Left ventricle myocardium superior (tissue), 1 donor: ENCODE results near the gene GAL3ST1. TPM values are rescaled to one million over a fixed set of nuclear protein-coding genes. Genes with fewer than 3 reads are reported as not detected.

Source experiments
- ATAC-seq: fragments of 200-7000 bp; cut with Tn5 transposase; one replicate; pipeline ENCODE4 v1.9.1; 2020; ENCODE audit warnings: mild to moderate bottlenecking, moderate library complexity
- DNase-seq: peaks from one replicate; pipeline ENCODE4 v3.0.0-alpha.2; 2020
- intact Hi-C: fragments of 100-400 bp; cut with micrococcal nuclease; formaldehyde crosslinking; loops from one replicate; pipeline ENCODE4 v1.11.0; 2022
- total RNA-seq: library from RNA; stranded (reverse); fragmentation: NEBNext Ultra II Directional; extraction: Animal tissue kit (Norgen Biotek cat#: 25700); gene quantifications from one replicate; pipeline ENCODE4 v1.2.1, GENCODE V29; 2021
- donor health status: DM: no; HTN: yes; CAD: no; lungs with severe emphysema.

The GAL3ST1 gene
- total RNA-seq, 1 donor from 2014 or later: 0.57 TPM

DNA sequence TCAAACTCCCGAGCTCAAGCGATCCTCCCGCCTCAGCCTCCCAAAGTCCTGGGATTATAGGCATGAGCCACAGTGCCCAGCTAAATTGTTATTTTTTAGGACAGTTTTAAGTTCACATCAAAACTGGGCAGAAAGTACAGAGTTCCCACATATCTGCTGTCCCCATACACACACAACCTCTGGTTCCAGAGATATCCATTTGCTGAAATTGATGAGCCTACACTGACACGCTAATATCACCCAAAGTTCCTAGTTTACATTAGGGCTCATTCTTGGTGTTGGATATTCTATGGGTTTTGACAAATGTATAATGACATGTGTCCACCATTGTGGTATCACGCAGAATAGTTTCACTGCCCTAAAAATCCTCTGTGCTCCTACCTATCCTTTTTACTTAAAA is 66.2 kb downstream of the GAL3ST1 start:
- ATAC-seq (no peak), DNase-seq (no peak)
- intact Hi-C loops: no loop called here

DNA sequence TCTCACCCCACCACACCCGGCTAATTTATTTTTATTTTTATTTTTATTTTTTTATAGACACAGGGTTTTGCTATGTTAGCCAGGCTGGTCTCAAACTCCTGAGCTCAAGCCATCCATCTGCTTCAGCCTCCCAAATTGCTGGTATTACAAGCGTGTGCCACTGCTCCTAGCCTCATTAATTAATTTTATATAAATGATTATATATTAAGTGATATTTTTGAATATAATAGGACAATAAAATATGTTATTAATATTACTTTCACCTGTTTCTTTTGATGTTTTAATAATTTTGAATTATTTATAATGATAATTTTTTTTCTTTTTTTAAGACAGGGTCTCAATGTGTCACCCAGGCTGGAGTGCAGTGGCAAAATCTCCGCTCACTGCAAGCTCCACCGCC is 66.8 kb downstream of the GAL3ST1 start:
- ATAC-seq: no peak
- DNase-seq: no peak
- intact Hi-C loops: no loop called here

DNA sequence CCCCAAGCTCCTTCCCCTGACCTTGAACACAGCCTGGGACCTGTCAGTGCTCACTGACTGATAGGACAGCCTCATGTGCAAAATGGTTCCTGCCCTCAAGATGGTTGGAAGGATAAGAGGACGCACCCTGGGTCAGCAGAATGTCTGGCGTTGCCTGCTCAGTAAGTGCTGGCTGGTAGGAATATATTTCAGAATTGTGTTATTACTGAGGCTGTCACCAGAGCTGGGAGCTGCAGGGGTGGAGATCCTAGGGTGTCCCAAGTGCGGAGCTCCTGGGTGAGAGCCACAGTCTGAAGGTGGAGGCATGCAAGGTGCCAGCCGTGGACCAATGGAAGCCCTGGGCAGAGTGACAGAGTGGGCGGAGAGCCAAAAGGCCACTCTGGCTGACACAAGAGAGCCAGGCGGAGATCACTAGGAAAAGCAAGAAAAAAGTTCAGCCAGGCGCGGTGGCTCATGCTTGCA is 67.9 kb downstream of the GAL3ST1 start:
- DNase-seq: no peak
- no peak for ATAC-seq
- intact Hi-C loops: no loop called here

Other genes starting within 250 kb of the GAL3ST1 start
- 6.2 TPM for gene TBC1D10A, start 247.7 kb downstream of the GAL3ST1 start, total RNA-seq
- 104 TPM for gene SF3A1, start 217.8 kb downstream of the GAL3ST1 start, total RNA-seq
- gene CCDC157, start 217.7 kb downstream of the GAL3ST1 start, total RNA-seq: 0.37 TPM
- 5.4 TPM for gene RNF215, start 187.3 kb downstream of the GAL3ST1 start, total RNA-seq
- gene SEC14L2, start 177.6 kb downstream of the GAL3ST1 start, total RNA-seq: 0.82 TPM
- 16.3 TPM for gene MTFP1, start 148.9 kb downstream of the GAL3ST1 start, total RNA-seq
- gene SEC14L3, start 102.6 kb downstream of the GAL3ST1 start, total RNA-seq: not detected
- not detected for gene SEC14L4, start 69.0 kb downstream of the GAL3ST1 start, total RNA-seq
- gene SEC14L6, start 27.9 kb downstream of the GAL3ST1 start, total RNA-seq: not detected
- 21.6 TPM for gene PES1, start 17.2 kb upstream of the GAL3ST1 start, total RNA-seq
- gene TCN2, start 32.5 kb upstream of the GAL3ST1 start, total RNA-seq: 14.6 TPM
- 3.1 TPM for gene SLC35E4, start 61.1 kb upstream of the GAL3ST1 start, total RNA-seq
- gene DUSP18, start 93.2 kb upstream of the GAL3ST1 start, total RNA-seq: 2.5 TPM
- gene OSBP2, start 120.2 kb upstream of the GAL3ST1 start, total RNA-seq: 16.0 TPM